Neural cell (in vitro differentiated cells): ENCODE data around the gene ITGA11. TPM values are rescaled to one million over a fixed set of nuclear protein-coding genes. Genes with fewer than 3 reads are reported as not detected.

Experiments
- H2AFZ ChIP-seq: fragments of 200-600, 300-800 bp; sonication (generic), shearing (Covaris generic); 2 replicates; pipeline ENCODE4 v1.6.0; 2014; ENCODE audit warnings: low read depth, mild to moderate bottlenecking, antibody characterized with exemption, low read length, moderate library complexity
- H3F3A ChIP-seq: fragments of 200-600 bp; shearing (Covaris generic); 2 replicates; pipeline ENCODE4 v1.6.1; 2016; ENCODE audit warnings: mild to moderate bottlenecking, moderate library complexity, mixed read lengths, antibody characterized with exemption, low read length; ENCODE audit not compliant: insufficient read depth, poor library complexity, severe bottlenecking
- H3K27ac ChIP-seq: fragments of 200-600, 300-800 bp; sonication (generic), shearing (Covaris generic); 2 replicates; pipeline ENCODE4 v1.5.1; 2014; ENCODE audit warnings: mild to moderate bottlenecking, low read length, moderate library complexity
- H3K27me3 ChIP-seq: fragments of 300-800, 200-600 bp; sonication (generic), shearing (Covaris generic); 2 replicates; pipeline ENCODE4 v1.6.0; 2014; ENCODE audit warnings: mild to moderate bottlenecking, low read depth, low read length, moderate library complexity; ENCODE audit not compliant: insufficient read depth
- H3K36me3 ChIP-seq: fragments of 300-800, 200-600 bp; sonication (generic), shearing (Covaris generic); 2 replicates; pipeline ENCODE4 v1.5.1; 2014; ENCODE audit warnings: mild to moderate bottlenecking, antibody characterized with exemption, low read length, moderate library complexity; ENCODE audit not compliant: insufficient read depth
- H3K4me2 ChIP-seq: fragments of 300-800, 200-600 bp; sonication (generic), shearing (Covaris generic); 2 replicates; pipeline ENCODE4 v1.6.0; 2014; ENCODE audit warnings: mild to moderate bottlenecking, low read length
- H3K4me3 ChIP-seq: fragments of 300-800, 200-600 bp; sonication (generic), shearing (Covaris generic); 2 replicates; pipeline ENCODE4 v1.5.1; 2014; ENCODE audit warnings: mild to moderate bottlenecking, low read length, moderate library complexity
- H3K79me2 ChIP-seq: fragments of 200-600 bp; shearing (Covaris generic); replicated peaks from 2 replicates; pipeline ENCODE4 v1.6.0; 2014; ENCODE audit warnings: mild to moderate bottlenecking, low read length, moderate library complexity; ENCODE audit not compliant: insufficient read depth
- H3K9ac ChIP-seq: fragments of 300-800, 200-600 bp; sonication (generic), shearing (Covaris generic); 2 replicates; pipeline ENCODE4 v1.6.1; 2016; ENCODE audit warnings: mild to moderate bottlenecking, low read length, mixed read lengths
- H3K9me2 ChIP-seq: fragments of 200-600 bp; shearing (Covaris generic); 2 replicates; pipeline ENCODE4 v1.6.1; 2016; ENCODE audit warnings: mild to moderate bottlenecking, low read length, mixed read lengths; ENCODE audit not compliant: insufficient read depth
- H3K9me3 ChIP-seq: fragments of 200-600, 300-800 bp; sonication (generic), shearing (Covaris generic); 2 replicates; pipeline ENCODE4 v1.6.1; 2016; ENCODE audit warnings: mild to moderate bottlenecking, mixed run types, low read length, moderate library complexity, mixed read lengths
- H4K20me1 ChIP-seq: fragments of 200-600 bp; shearing (Covaris generic); 2 replicates; pipeline ENCODE4 v1.6.1; 2016; ENCODE audit warnings: mild to moderate bottlenecking, mixed run types; ENCODE audit not compliant: insufficient read depth
- CTCF ChIP-seq: fragments of 450-650 bp; IDR thresholded peaks from 2 replicates; pipeline ENCODE4 v1.5.1; 2014; ENCODE audit warnings: antibody characterized with exemption, mild to moderate bottlenecking, moderate library complexity; ENCODE audit not compliant: poor library complexity, severe bottlenecking
- EP300 ChIP-seq: fragments of 450-650 bp; conservative IDR thresholded peaks from 2 replicates; pipeline ENCODE4 v1.6.1; 2014; ENCODE audit warnings: antibody characterized with exemption, mild to moderate bottlenecking, moderate library complexity; ENCODE audit not compliant: poor library complexity, severe bottlenecking
- EZH2 ChIP-seq: fragments of 200-600, 300-800 bp; shearing (Covaris generic), sonication (generic); IDR thresholded peaks from 2 replicates; pipeline ENCODE4 v1.6.1; 2014; ENCODE audit warnings: antibody characterized with exemption, low read length, borderline replicate concordance, mild to moderate bottlenecking; ENCODE audit not compliant: insufficient read depth, poor library complexity, severe bottlenecking
- MXI1 ChIP-seq: fragments of 450-650 bp; conservative IDR thresholded peaks from 2 replicates; pipeline ENCODE4 v1.6.1; 2014; ENCODE audit warnings: antibody characterized with exemption, mild to moderate bottlenecking; ENCODE audit not compliant: poor library complexity, severe bottlenecking
- POLR2AphosphoS5 ChIP-seq: IDR thresholded peaks from 2 replicates; pipeline ENCODE4 v1.6.1; 2012
- RAD21 ChIP-seq: fragments of 450-650 bp; conservative IDR thresholded peaks from 2 replicates; pipeline ENCODE4 v1.6.1; 2014; ENCODE audit warnings: antibody characterized with exemption, mild to moderate bottlenecking, moderate library complexity
- SMC3 ChIP-seq: fragments of 450-650 bp; conservative IDR thresholded peaks from 2 replicates; pipeline ENCODE4 v1.6.1; 2014; ENCODE audit warnings: antibody characterized with exemption, mild to moderate bottlenecking, moderate library complexity; ENCODE audit not compliant: poor library complexity
- TAF1 ChIP-seq: IDR thresholded peaks from 2 replicates; pipeline ENCODE4 v1.6.1; 2012; ENCODE audit warnings: low read depth
- polyA plus RNA-seq: library from polyadenylated mRNA; depleted of rRNA; stranded (reverse); fragments of >200 nt; gene quantifications from 2 replicates; pipeline ENCODE4 v1.2.3, GENCODE V29; 2014
- TF ChIP-seq, protein P1 (sequence below): IDR thresholded peaks from 2 replicates; pipeline ENCODE4 v1.6.1; 2012; ENCODE audit warnings: borderline replicate concordance

The ITGA11 gene
- polyA plus RNA-seq, 1 donor from 2014 or later, result not detected

- no peaks in the 10 kb centered on the region for H3K36me3 ChIP-seq
- H3K27ac ChIP-seq, result no peak overlapping the region
- H3K79me2 ChIP-seq, result no peaks in the 10 kb centered on the region
- H4K20me1 ChIP-seq, result no peaks in the 10 kb centered on the region
- H3K9ac ChIP-seq, result no peak overlapping the region
- H3K4me2 ChIP-seq, result no peak overlapping the region
- no peak overlapping the region for H3K4me3 ChIP-seq
- no peaks in the 10 kb centered on the region for H3K27me3 ChIP-seq
- H3K9me3 ChIP-seq, result no peaks in the 10 kb centered on the region
- no peaks in the 10 kb centered on the region for H3K9me2 ChIP-seq
- no peaks in the 10 kb centered on the region for H3F3A ChIP-seq
- TF ChIP-seq POLR2AphosphoS5 (no peak), RAD21 (no peak), EZH2 (no peak), EP300 (no peak), MXI1 (no peak), CTCF (no peak), SMC3 (no peak), TAF1 (no peak)
- TF ChIP-seq, protein P1, sequence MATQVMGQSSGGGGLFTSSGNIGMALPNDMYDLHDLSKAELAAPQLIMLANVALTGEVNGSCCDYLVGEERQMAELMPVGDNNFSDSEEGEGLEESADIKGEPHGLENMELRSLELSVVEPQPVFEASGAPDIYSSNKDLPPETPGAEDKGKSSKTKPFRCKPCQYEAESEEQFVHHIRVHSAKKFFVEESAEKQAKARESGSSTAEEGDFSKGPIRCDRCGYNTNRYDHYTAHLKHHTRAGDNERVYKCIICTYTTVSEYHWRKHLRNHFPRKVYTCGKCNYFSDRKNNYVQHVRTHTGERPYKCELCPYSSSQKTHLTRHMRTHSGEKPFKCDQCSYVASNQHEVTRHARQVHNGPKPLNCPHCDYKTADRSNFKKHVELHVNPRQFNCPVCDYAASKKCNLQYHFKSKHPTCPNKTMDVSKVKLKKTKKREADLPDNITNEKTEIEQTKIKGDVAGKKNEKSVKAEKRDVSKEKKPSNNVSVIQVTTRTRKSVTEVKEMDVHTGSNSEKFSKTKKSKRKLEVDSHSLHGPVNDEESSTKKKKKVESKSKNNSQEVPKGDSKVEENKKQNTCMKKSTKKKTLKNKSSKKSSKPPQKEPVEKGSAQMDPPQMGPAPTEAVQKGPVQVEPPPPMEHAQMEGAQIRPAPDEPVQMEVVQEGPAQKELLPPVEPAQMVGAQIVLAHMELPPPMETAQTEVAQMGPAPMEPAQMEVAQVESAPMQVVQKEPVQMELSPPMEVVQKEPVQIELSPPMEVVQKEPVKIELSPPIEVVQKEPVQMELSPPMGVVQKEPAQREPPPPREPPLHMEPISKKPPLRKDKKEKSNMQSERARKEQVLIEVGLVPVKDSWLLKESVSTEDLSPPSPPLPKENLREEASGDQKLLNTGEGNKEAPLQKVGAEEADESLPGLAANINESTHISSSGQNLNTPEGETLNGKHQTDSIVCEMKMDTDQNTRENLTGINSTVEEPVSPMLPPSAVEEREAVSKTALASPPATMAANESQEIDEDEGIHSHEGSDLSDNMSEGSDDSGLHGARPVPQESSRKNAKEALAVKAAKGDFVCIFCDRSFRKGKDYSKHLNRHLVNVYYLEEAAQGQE, result no peak
- no peak overlapping the region for H2AFZ ChIP-seq
Measured at GRCh38 chr15:68307131-68307928, 124.6 kb downstream of the ITGA11 start.

GRCh38 chr15:68305420-68305871 lies 126.5 kb downstream of the ITGA11 start:
- Histone ChIP-seq H3K9me2 (no peaks in the 10 kb centered on the region), H3K4me2 (no peak overlapping the region), H3K36me3 (no peaks in the 10 kb centered on the region), H3K9me3 (no peaks in the 10 kb centered on the region), H3K9ac (no peak overlapping the region), H4K20me1 (no peaks in the 10 kb centered on the region), H3F3A (no peaks in the 10 kb centered on the region), H3K79me2 (no peaks in the 10 kb centered on the region), H3K27ac (no peak overlapping the region), H3K4me3 (no peak overlapping the region), H2AFZ (no peak overlapping the region), H3K27me3 (no peaks in the 10 kb centered on the region)
- TF ChIP-seq TAF1 (no peak), EZH2 (no peak), EP300 (no peak), MXI1 (no peak), POLR2AphosphoS5 (no peak), CTCF (no peak), RAD21 (no peak), SMC3 (no peak)
- TF ChIP-seq, protein P1, result no peak
